SK-N-SH treated with all-trans-retinoic acid at 6 μM for 48 hours (cell line): ENCODE results near the gene PCDH10.

ENCODE experiments used
- ATAC-seq: fragments of 200-7000 bp; cut with Tn5 transposase; 3 replicates; pipeline ENCODE4 v1.9.1; 2020; ENCODE audit warnings: mild to moderate bottlenecking, moderate library complexity
- ARNTL ChIP-seq: fragments of 450-650 bp; formaldehyde crosslinking; IDR thresholded peaks from 2 replicates; pipeline ENCODE4 v1.5.0; 2020; ENCODE audit warnings: low read depth, mild to moderate bottlenecking, moderate library complexity, borderline replicate concordance
- BACH2 ChIP-seq: fragments of 250-450 bp; sonication (Bioruptor Pico); IDR thresholded peaks from 2 replicates; pipeline ENCODE4 v1.9.0; 2021; ENCODE audit warnings: mild to moderate bottlenecking, borderline replicate concordance
- CREB5 ChIP-seq: fragments of 250-450 bp; sonication (Bioruptor Pico); IDR thresholded peaks from 2 replicates; pipeline ENCODE4 v1.5.1; 2020; ENCODE audit warnings: low read depth, mild to moderate bottlenecking, moderate library complexity
- CSDC2 ChIP-seq: fragments of 250-450 bp; sonication (Bioruptor Pico); IDR thresholded peaks from 2 replicates; pipeline ENCODE4 v1.5.0; 2020; ENCODE audit warnings: mild to moderate bottlenecking, moderate library complexity
- CSRNP3 ChIP-seq: fragments of 250-450 bp; sonication (Bioruptor Pico); IDR thresholded peaks from 2 replicates; pipeline ENCODE4 v1.5.1; 2021; ENCODE audit warnings: mild to moderate bottlenecking, moderate library complexity
- GLIS3 ChIP-seq: fragments of 250-450 bp; sonication (Bioruptor Pico); IDR thresholded peaks from 2 replicates; pipeline ENCODE4 v1.5.0; 2020; ENCODE audit warnings: mild to moderate bottlenecking, moderate library complexity
- ISL1 ChIP-seq: fragments of 250-450 bp; sonication (Bioruptor Pico); IDR thresholded peaks from 2 replicates; pipeline ENCODE4 v2.1.2; 2022; ENCODE audit warnings: mild to moderate bottlenecking, moderate library complexity
- PATZ1 ChIP-seq: fragments of 250-450 bp; sonication (Bioruptor Pico); IDR thresholded peaks from 2 replicates; pipeline ENCODE4 v1.8.0; 2020; ENCODE audit warnings: mild to moderate bottlenecking, moderate library complexity, borderline replicate concordance
- POU6F1 ChIP-seq: fragments of 250-450 bp; sonication (Bioruptor Pico); IDR thresholded peaks from 2 replicates; pipeline ENCODE4 v1.8.0; 2021; ENCODE audit warnings: low read depth, mild to moderate bottlenecking, moderate library complexity, borderline replicate concordance
- PPARA ChIP-seq: fragments of 250-450 bp; sonication (Bioruptor Pico); IDR thresholded peaks from 2 replicates; pipeline ENCODE4 v1.5.0; 2020; ENCODE audit warnings: mild to moderate bottlenecking, borderline replicate concordance
- RARB ChIP-seq: fragments of 250-450 bp; sonication (Bioruptor Pico); IDR thresholded peaks from 2 replicates; pipeline ENCODE4 v1.8.0; 2021; ENCODE audit warnings: mild to moderate bottlenecking, moderate library complexity
- SNAI2 ChIP-seq: fragments of 250-450 bp; sonication (Bioruptor Pico); IDR thresholded peaks from 2 replicates; pipeline ENCODE4 v1.5.0; 2020; ENCODE audit warnings: mild to moderate bottlenecking, moderate library complexity
- TCF4 ChIP-seq: fragments of 250-450 bp; sonication (Bioruptor Pico); IDR thresholded peaks from 2 replicates; pipeline ENCODE4 v1.8.0; 2021; ENCODE audit warnings: mild to moderate bottlenecking, moderate library complexity, borderline replicate concordance
- TOX ChIP-seq: fragments of 250-450 bp; sonication (Bioruptor Pico); IDR thresholded peaks from 2 replicates; pipeline ENCODE4 v1.8.0; 2021; ENCODE audit warnings: mild to moderate bottlenecking, moderate library complexity, borderline replicate concordance
- TSHZ2 ChIP-seq: fragments of 250-450 bp; sonication (Bioruptor Pico); IDR thresholded peaks from 2 replicates; pipeline ENCODE4 v1.5.0; 2020; ENCODE audit warnings: mild to moderate bottlenecking, moderate library complexity
- ZC3H10 ChIP-seq: fragments of 250-450 bp; sonication (Bioruptor Pico); IDR thresholded peaks from 2 replicates; pipeline ENCODE4 v1.5.1; 2021; ENCODE audit warnings: mild to moderate bottlenecking, moderate library complexity
- ZFP3 ChIP-seq: fragments of 250-450 bp; sonication (Bioruptor Pico); IDR thresholded peaks from 2 replicates; pipeline ENCODE4 v1.5.0; 2020; ENCODE audit warnings: mild to moderate bottlenecking, moderate library complexity
- ZFP30 ChIP-seq: fragments of 450-650 bp; formaldehyde crosslinking; IDR thresholded peaks from 2 replicates; pipeline ENCODE4 v1.5.0; 2022; ENCODE audit warnings: mild to moderate bottlenecking, moderate library complexity
- ZNF565 ChIP-seq: fragments of 450-650 bp; formaldehyde crosslinking; conservative IDR thresholded peaks from 2 replicates; pipeline ENCODE4 v1.5.0; 2020; ENCODE audit warnings: low read depth, mild to moderate bottlenecking, moderate library complexity
- ZNF8 ChIP-seq: fragments of 450-650 bp; formaldehyde crosslinking; IDR thresholded peaks from 2 replicates; pipeline ENCODE4 v1.5.0; 2020; ENCODE audit warnings: mild to moderate bottlenecking, moderate library complexity

Gene PCDH10

GRCh38 chr4:133129237-133129636 lies 19.9 kb upstream of the PCDH10 start:
- no peak for ATAC-seq

GRCh38 chr4:133130171-133130570 lies 18.9 kb upstream of the PCDH10 start:
- no peak for ATAC-seq
- TF ChIP-seq GLIS3: no peak
- no peak for TF ChIP-seq ZC3H10
- no peak for TF ChIP-seq PATZ1 (CRISPR knock-in tag)
- TF ChIP-seq TCF4 (CRISPR knock-in tag): no peak
- no peak for TF ChIP-seq CSRNP3 (CRISPR knock-in tag)
- TF ChIP-seq, all 23 proteins: peak for 0

More at GRCh38 chr4:133129237-133129636, 19.9 kb upstream of the PCDH10 start:
- no peak for TF ChIP-seq SNAI2
- no peak for TF ChIP-seq RARB (CRISPR knock-in tag)
- no peak for TF ChIP-seq ZC3H10

- no peak for ATAC-seq
- TF ChIP-seq SNAI2 (no peak), ARNTL (CRISPR knock-in tag) (no peak), ZC3H10 (no peak), GLIS3 (no peak), PPARA (no peak), ZNF565 (no peak), TSHZ2 (no peak), CSDC2 (CRISPR knock-in tag) (no peak)
These were observed 17.1 kb upstream of the PCDH10 start for GRCh38 chr4:133131829-133132460.

- ATAC-seq: no peak
- TF ChIP-seq SNAI2 (no peak), RARB (CRISPR knock-in tag) (no peak), BACH2 (CRISPR knock-in tag) (no peak), PATZ1 (CRISPR knock-in tag) (no peak), ZNF8 (CRISPR knock-in tag) (no peak), CSDC2 (CRISPR knock-in tag) (no peak), ZFP30 (no peak), CREB5 (CRISPR knock-in tag) (no peak), ARNTL (CRISPR knock-in tag) (no peak), POU6F1 (CRISPR knock-in tag) (no peak), ZNF565 (no peak), TOX (no peak), ISL1 (CRISPR knock-in tag) (no peak), PPARA (no peak), TSHZ2 (no peak), ZFP3 (CRISPR knock-in tag) (no peak)
These were observed 12.3 kb upstream of the PCDH10 start for GRCh38 chr4:133136833-133137232.
